H1 (cell line): Measurements from ENCODE around the gene MAML1. TPM values are rescaled to one million over a fixed set of nuclear protein-coding genes. Genes with fewer than 3 reads are reported as not detected.

Source experiments
- CHD2 ChIP-seq: IDR thresholded peaks from 2 replicates; pipeline ENCODE4 v1.6.1; 2012; ENCODE audit warnings: low read length, improper control_type of control experiment
- EZH2 ChIP-seq: fragments of 200-600 bp; sonication (generic); IDR thresholded peaks from 2 replicates; pipeline ENCODE4 v1.7.1; 2012; ENCODE audit warnings: low read depth, mild to moderate bottlenecking, moderate library complexity, low read length, inconsistent platforms; ENCODE audit not compliant: severe bottlenecking
- SP1 ChIP-seq: IDR thresholded peaks from 2 replicates; pipeline ENCODE4 v1.6.1; 2011; ENCODE audit warnings: low read depth, low read length
- TCF12 ChIP-seq: IDR thresholded peaks from 2 replicates; pipeline ENCODE4 v1.6.1; 2011; ENCODE audit warnings: low read depth, mild to moderate bottlenecking, low read length
- polyA plus RNA-seq, 7 experiments: library from polyadenylated mRNA; depleted of rRNA in 3 of 7; stranded (reverse) in 5 of 7; unstranded in 2 of 7; fragments of >200 nt in 5 of 7; fragments of 200-250 nt in 2 of 7; gene quantifications; 1 replicate in 5 of 7; 2 replicates in 1 of 7; 4 replicates in 1 of 7; pipeline versions ENCODE4 v1.2.1 to v1.2.3, GENCODE V29; 2011 to 2013; ENCODE audit warnings: missing spikeins in 2 of 7, mixed read lengths in 2 of 7
- total RNA-seq: library from RNA; stranded (reverse); fragmentation: NEBNext Ultra II Directional; extraction: Animal tissue kit (Norgen Biotek cat#: 25700); gene quantifications from 2 replicates; pipeline ENCODE4 v1.2.1, GENCODE V29; 2021
- TF ChIP-seq, protein P1 (sequence below): IDR thresholded peaks from 2 replicates; pipeline ENCODE4 v1.6.1; 2012; ENCODE audit warnings: inconsistent platforms

Gene MAML1
- total and polyA plus RNA-seq, 2 of the 8 experiments (the other 6 are each of a cell fraction or from before 2014, with no cell fraction given): 17.1 to 41.9 TPM

DNA sequence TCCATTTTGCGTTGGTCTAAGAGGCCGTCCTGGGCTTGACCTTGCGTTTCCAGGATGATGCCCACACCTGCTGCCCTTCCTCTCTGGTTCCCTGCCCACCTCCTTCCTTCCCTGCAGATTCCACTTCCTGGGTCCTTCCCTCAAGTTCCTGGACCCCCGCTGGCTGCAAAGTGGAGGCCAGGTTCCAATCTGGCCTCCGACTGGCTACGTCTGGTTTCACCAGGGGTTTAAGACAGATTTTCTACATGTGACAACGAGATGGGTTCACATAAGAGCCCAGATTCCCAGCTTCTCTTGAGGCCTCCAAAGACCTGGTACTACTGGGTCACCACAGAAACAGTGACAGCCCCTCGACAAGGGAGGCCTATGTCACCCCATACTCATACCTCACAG, 71.9 kb downstream of the MAML1 start (continued):
- TF ChIP-seq, protein P1, sequence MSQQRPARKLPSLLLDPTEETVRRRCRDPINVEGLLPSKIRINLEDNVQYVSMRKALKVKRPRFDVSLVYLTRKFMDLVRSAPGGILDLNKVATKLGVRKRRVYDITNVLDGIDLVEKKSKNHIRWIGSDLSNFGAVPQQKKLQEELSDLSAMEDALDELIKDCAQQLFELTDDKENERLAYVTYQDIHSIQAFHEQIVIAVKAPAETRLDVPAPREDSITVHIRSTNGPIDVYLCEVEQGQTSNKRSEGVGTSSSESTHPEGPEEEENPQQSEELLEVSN: no peak
- no peak for TF ChIP-seq EZH2
- TF ChIP-seq CHD2: no peak
- TF ChIP-seq TCF12: no peak
- TF ChIP-seq SP1: no peak
